WTC11 (cell line): ENCODE data around the gene LTBP2.

Experiments used
- CBFB ChIP-seq: sonication (generic); formaldehyde crosslinking; IDR thresholded peaks from 2 replicates; pipeline ENCODE4 v1.8.1; 2022; ENCODE audit warnings: mild to moderate bottlenecking, low read depth, missing genetic modification reagents
- SP1 ChIP-seq: sonication (generic); formaldehyde crosslinking; conservative IDR thresholded peaks from 2 replicates; pipeline ENCODE4 v1.8.1; 2022; ENCODE audit warnings: missing genetic modification reagents
- TF ChIP-seq, protein P1 (sequence below): fragments of 200-600 bp; IDR thresholded peaks from 2 replicates; pipeline ENCODE4 v1.8.0; 2022; ENCODE audit warnings: antibody characterized with exemption

DNA sequence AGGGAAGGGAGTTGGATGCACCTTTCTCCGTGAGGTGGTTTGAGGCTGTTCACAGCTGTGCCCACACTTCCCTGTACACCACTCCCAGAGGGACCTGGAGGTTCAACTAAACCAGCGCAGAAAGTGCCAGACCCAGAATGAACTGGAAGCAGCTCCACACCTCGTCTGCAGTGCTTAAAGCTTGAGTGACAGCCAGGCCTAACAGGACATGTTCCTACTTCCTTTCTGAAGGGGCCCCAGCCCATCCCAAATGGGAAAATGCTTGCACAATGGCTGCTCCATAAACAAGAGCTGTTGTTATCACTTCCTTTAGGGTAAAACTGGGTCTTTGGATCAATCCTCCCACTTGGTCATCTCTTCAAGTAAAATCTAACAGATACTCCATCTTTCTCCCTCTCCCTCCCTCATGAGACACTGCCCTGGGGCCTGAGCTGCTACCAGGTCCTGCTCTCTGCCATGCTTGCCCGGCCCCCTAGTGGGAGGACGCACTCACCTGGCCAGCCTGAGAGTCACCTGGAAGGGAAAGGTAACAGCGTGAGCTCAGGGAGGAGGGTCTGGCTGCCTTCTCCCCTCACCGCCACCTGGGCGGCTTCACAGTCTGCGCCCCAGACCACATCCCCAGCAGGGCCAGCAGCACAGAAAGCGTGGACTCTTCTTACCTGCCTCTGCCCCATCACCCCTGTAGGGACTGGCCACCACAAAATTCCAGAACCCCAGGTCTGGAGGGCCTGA, 85.0 kb downstream of the LTBP2 start:
- TF ChIP-seq, protein P1, sequence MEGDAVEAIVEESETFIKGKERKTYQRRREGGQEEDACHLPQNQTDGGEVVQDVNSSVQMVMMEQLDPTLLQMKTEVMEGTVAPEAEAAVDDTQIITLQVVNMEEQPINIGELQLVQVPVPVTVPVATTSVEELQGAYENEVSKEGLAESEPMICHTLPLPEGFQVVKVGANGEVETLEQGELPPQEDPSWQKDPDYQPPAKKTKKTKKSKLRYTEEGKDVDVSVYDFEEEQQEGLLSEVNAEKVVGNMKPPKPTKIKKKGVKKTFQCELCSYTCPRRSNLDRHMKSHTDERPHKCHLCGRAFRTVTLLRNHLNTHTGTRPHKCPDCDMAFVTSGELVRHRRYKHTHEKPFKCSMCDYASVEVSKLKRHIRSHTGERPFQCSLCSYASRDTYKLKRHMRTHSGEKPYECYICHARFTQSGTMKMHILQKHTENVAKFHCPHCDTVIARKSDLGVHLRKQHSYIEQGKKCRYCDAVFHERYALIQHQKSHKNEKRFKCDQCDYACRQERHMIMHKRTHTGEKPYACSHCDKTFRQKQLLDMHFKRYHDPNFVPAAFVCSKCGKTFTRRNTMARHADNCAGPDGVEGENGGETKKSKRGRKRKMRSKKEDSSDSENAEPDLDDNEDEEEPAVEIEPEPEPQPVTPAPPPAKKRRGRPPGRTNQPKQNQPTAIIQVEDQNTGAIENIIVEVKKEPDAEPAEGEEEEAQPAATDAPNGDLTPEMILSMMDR, result no peak
- TF ChIP-seq SP1 (CRISPR knock-in tag) (no peak), CBFB (CRISPR knock-in tag) (no peak)
